ENCODE results near the gene GAL3ST1. TPM values are rescaled to one million over a fixed set of nuclear protein-coding genes. Genes with fewer than 3 reads are reported as not detected.
"Not testable (repeated sequence)": the region's sequence is repeated elsewhere in the genome, so short reads cannot be mapped to it uniquely, and the experiment has no call there.

Gene GAL3ST1, protein sequence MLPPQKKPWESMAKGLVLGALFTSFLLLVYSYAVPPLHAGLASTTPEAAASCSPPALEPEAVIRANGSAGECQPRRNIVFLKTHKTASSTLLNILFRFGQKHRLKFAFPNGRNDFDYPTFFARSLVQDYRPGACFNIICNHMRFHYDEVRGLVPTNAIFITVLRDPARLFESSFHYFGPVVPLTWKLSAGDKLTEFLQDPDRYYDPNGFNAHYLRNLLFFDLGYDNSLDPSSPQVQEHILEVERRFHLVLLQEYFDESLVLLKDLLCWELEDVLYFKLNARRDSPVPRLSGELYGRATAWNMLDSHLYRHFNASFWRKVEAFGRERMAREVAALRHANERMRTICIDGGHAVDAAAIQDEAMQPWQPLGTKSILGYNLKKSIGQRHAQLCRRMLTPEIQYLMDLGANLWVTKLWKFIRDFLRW
- 0.19 TPM for total RNA-seq
- long read RNA-seq: 0 reads

GRCh38 chr22:30574095-30574981, at the start of gene GAL3ST1:
TSS of gene GAL3ST1 (minus strand) at chr22:30574665. CDS start at chr22:30557392, 17,273 bp downstream.
- intact Hi-C loops (cut with DNase I): no loop called here
- no peak for DNase-seq (ENCODE audit: missing footprints)

GRCh38 chr22:30619909-30620308, 45.4 kb upstream of the GAL3ST1 start:
- DNase-seq (ENCODE audit: missing footprints); intact Hi-C loops (cut with DNase I); ATAC-seq: not testable (repeated sequence)

More at GRCh38 chr22:30574095-30574981, at the start of gene GAL3ST1:
- ATAC-seq: no peak

DNA sequence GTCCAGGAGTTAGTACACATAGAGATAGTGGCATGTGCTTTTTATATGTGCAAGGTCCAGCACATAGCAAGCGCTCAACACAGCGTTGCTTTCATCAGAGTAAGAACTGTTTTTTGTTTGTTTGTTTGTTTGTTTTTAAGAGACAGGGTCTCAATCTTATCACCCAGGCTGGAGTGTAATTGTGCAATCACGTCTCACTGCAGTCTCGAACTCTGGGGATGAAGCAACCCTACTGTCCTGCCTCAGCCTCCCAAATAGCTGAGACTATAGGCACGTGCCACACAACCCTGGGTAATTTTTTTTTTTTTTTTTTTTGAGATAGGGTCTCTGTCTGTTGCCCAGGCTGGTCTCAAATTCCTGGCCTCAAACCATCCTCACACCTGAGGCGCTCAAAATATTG, 43.4 kb upstream of the GAL3ST1 start:
- ATAC-seq: no peak
- no peak for DNase-seq (ENCODE audit: missing footprints)
- intact Hi-C loops (cut with DNase I): no loop called here

GRCh38 chr22:30615543-30615954, 41.1 kb upstream of the GAL3ST1 start:
- intact Hi-C loops (cut with DNase I): no loop called here
- DNase-seq (ENCODE audit: missing footprints): no peak
- ATAC-seq: no peak

DNA sequence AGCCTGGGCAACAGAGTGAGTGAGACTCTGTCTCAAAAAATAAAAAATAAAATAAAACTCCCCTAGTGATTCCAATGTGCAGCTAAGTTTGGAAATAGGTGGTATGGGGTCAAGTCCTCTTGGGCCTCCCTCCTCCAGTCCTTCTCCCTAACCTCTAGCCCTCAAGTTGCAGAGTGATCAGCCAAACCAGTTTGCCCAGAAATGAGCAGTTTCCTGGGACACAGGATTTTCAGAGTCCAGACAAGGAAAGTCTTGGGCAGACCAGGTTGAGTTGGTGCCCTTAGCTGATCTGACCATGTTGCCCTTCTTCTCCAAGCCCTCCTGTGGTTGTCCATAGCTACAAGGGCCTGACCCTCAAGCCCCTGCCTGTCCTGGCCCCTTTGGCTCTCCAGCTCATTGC, 40.4 kb upstream of the GAL3ST1 start:
- intact Hi-C loops (cut with DNase I): no loop called here
- no peak for ATAC-seq
- no peak for DNase-seq (ENCODE audit: missing footprints)

DNA sequence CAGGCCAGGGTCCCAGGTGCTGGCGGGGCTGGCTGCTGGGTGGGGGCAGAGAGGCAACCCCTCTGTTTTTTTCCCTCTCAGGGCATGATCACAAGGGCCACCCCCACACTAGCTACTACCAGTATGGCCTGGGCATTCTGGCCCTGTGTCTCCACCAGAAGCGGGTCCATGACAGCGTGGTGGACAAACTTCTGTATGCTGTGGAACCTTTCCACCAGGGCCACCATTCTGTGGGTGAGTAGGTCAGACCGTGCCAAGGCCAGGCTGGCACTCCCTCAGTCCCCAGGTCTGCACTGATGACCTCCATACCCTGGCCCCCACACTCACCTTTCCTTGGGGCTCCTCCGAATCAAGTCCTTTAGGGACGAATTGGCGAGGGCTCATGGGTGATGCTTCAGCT, 39.8 kb upstream of the GAL3ST1 start:
- intact Hi-C loops (cut with DNase I): no loop called here
- DNase-seq (ENCODE audit: missing footprints) (no peak), ATAC-seq (no peak)

GRCh38 chr22:30612789-30613188, 38.3 kb upstream of the GAL3ST1 start:
- no peak for DNase-seq (ENCODE audit: missing footprints)

DNA sequence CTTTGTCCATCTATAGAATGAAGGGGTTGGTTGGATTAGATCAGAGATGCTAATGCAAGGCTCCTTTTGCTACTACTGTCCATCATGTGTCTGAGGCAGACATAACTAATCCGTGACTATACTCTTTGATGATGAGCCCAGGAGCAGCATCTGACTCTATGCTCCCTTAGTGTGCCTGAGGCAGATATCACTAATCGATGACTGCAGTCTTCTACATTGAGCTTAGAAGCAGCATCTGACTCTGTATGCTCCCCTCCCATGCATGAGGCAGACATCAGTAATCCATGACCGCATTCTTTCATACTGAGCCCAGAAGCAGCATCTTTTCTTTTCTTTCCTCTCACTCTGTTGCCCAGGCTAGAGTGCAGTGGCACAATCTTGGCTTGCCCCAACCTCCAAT, 36.7 kb upstream of the GAL3ST1 start:
- DNase-seq (ENCODE audit: missing footprints): no peak
- no peak for ATAC-seq
- intact Hi-C loops (cut with DNase I): no loop called here

More at GRCh38 chr22:30612789-30613188, 38.3 kb upstream of the GAL3ST1 start:
- intact Hi-C loops (cut with DNase I): no loop called here
- ATAC-seq: no peak

- DNase-seq (ENCODE audit: missing footprints) (peak; percentile 80), ATAC-seq (no peak)
- intact Hi-C loops (cut with DNase I): no loop called here
Measured at GRCh38 chr22:30610299-30610698, 35.8 kb upstream of the GAL3ST1 start.

DNA sequence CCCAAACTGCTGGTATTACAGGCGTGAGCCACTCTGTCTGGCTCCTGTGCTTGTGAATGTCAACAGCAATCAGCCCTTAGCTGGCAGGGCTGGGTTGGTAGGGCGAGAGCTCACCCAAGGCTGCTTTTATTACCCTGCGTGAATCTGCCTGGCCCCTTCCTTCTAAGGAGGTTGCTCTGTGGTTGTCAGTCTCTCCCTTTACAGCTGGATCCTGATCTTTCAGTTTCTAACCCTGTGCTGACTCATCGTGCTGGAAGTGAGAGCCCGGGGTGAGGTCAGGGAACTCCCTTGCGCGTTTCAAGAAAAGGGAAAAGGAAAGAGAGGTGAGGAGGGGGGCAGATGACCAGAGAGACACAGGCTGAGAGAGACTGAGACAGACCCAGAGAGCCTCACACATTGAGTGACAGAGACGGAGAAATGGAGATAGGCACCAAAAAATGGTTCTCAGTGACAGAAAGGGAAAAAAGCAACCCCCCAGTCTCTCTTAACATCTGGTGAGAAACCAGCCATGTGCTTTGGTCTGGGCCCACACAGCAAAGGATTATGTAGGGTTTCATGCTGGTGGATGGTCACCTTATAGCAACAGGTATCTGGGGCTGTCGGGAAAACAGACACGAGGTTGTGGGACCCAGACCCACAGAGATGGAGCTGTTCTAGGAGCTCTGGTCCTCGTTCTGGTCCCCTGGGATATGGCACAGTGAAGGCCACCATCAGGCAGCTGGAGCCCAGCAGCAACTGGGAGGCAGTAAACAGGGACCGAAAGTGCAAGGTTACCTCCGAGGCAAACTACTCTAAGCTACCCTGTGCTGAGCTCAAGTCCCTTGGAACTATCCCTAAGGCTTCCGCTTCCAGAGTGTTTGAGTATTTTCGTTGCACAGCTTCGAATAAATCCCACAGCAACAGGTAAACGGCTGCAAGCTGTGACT, 35.1 kb upstream of the GAL3ST1 start:
- ATAC-seq: peak; percentile 47
- intact Hi-C loops (cut with DNase I): no loop called here

GRCh38 chr22:30607939-30608338, 33.5 kb upstream of the GAL3ST1 start:
- DNase-seq (ENCODE audit: missing footprints): no peak
- intact Hi-C loops (cut with DNase I): loop anchor here (2.0 kb wide), 1 partner anchor 27 kb away; the partner anchor contains the start of gene SLC35E4
- no peak for ATAC-seq

More for the DNA sequence above, 35.1 kb upstream of the GAL3ST1 start:
- DNase-seq (ENCODE audit: missing footprints): no peak

GRCh38 chr22:30607300-30607930, 33.0 kb upstream of the GAL3ST1 start:
- intact Hi-C loops (cut with DNase I): loop anchor here (2.0 kb wide), 1 partner anchor 27 kb away; the partner anchor contains the start of gene SLC35E4
- DNase-seq (ENCODE audit: missing footprints) (no peak), ATAC-seq (no peak)

DNA sequence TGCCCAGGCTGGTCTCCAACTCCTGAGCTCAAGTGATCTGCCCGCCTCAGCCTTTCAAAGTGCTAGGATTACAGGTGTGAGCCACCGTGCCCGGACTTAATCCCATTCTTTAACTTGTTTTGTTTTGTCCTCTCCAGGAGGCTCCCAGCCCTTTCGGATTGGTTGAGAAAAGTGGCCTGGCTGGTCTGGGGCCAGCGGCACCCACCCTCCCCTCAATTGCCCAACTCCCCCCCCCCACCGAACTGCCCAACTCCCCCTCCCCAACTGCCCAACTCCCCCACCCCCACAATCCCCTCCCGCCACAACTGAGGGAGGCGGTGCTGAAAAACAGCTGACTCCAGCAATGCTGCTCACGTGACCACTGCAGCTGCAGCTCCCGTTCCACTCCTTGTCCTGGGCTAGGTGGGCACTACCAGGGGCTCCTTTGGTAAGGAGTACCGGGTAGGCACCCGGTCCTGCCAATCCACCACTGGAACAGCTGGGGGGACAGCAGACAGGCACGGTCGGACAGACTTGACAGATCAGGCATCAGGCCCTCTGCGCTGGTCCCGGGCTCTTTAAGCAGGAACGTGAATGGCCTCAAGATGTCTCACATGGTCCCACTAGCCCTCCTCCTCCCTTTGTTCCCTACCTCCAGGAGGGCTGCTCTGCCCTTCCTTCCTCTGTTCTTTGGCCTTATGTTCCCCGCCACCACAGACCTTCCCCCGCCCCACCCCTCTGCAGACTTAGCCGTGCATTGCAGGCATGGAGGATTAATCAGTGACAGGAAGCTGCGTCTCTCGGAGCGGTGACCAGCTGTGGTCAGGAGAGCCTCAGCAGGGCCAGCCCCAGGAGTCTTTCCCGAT, 32.2 kb upstream of the GAL3ST1 start, which contains the start of gene TCN2:
TSS of gene TCN2 (plus strand) at position 720 of the 845 bp plus-strand sequence. CDS start 158 bp downstream, outside the sequence.
- intact Hi-C loops (cut with DNase I): loop anchor here (2.0 kb wide), 1 partner anchor 28 kb away; the partner anchor contains the start of gene SLC35E4
- peak; percentile 80 for ATAC-seq
- peak; percentile 84 for DNase-seq (ENCODE audit: missing footprints)

DNA sequence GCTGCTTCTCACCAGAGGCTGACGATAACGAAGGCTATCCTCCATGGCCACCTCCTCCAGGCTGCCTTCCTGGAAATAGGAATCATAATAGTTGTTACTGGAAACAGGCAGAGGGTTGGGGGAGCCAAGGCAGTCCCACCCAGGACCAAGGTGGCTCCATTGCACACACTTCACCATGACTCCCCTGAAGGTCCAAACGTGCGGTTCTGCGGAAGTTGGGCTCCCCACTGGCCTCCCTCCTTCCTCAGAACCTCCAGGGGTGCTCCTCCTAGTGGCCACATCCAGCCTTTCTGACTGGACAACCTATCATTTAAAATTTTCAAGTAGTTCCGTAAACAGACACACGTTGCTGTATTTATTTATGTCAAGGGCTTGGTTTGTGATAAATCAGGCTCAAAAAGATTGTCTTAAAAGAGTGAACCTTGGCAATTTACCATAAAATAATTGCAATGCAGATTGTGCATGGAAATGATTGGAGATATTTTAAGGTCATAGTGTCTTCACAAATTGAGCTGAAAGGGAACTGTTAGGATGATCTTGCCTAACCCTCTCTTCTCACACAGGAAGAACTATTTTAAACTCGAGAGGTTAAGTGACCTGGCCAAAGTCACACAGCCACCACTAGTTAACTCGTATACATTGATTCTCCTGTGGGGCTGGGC, 31.1 kb upstream of the GAL3ST1 start:
- DNase-seq (ENCODE audit: missing footprints) (no peak), ATAC-seq (no peak)
- intact Hi-C loops (cut with DNase I): loop anchor here (2.0 kb wide), 1 partner anchor 29 kb away; the partner anchor contains the start of gene SLC35E4

DNA sequence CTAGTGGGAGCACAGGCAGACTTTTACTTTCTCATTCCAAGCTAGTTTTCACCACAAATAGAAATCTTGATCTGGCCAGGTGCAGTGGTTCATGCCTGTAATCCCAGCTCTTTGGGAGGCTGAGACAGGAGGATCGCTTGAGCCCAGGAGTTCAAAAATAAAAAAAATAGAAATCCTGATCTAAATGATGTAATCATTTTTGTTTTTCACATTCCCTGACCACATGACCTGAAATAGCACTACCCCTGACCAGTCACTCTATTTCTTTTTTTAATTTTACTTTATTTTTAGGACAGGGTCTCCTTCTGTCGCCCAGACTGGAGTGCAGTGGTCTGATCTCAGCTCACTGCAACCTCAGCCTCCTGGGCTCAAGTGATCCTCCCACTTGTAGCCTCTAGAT, 30.3 kb upstream of the GAL3ST1 start:
- intact Hi-C loops (cut with DNase I): no loop called here

DNA sequence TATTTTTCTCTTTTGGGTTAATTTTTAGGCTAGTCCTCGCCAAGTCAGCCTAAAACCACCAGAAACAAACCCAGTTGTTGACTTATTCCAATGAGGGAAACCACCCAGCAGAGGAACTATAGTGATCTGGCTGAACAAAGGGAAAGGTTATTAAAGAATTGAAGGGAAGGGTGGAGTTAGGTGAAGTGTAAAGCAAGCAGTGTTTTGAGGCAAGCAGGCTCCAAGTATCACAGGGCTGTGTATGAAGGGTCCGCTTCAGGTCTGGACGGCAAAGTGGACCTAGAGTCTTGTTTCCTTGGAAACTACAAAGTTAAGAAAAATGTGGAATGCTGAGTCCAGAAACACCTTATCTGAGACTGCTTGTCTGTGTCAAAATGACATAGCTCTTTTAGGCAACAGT, 29.3 kb upstream of the GAL3ST1 start:
- no peak for ATAC-seq
- intact Hi-C loops (cut with DNase I): no loop called here
- DNase-seq (ENCODE audit: missing footprints): no peak

More for the DNA sequence above, 30.3 kb upstream of the GAL3ST1 start:
- no peak for ATAC-seq
- DNase-seq (ENCODE audit: missing footprints): no peak
